HG02571 (cell line): Measurements from ENCODE around the gene DDX4.
A peak's percentile ranks its signal among the peaks of the same experiment; 100 is the strongest.
"Not testable (repeated sequence)": the region's sequence is repeated elsewhere in the genome, so short reads cannot be mapped to it uniquely, and the experiment has no call there.

Source experiments
- ATAC-seq: cut with Tn5 transposase; IDR thresholded peaks from one replicate; pipeline ENCODE4 v1.9.1; 2021; ENCODE audit warnings: mild to moderate bottlenecking, moderate library complexity; ENCODE audit not compliant: unreplicated experiment

Gene DDX4

DNA sequence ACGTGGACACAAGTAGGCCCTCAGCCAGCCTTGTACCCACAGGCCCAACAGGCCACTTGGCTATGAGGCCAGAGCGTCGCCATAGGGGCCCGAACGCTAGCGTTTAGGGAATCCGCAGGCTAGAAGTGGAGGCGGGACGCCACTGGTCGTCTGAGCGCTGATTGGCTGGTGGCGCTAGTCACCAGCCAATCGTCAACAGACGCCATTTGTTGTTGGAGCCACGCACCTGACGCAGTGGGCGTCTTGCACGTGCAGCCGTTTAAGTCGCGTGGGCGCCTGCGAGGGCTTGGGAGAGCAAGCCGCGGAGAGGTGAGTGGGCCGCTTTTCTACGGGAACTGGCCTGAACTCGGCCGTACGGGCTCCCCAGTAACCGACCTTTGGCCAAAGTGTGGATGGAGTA lies at the start of gene DDX4:
Gene DDX4, plus strand, starts transcription at position 269 of the 400 bp plus-strand sequence. CDS start 903 bp downstream, outside the sequence.
- no peak for ATAC-seq

DNA sequence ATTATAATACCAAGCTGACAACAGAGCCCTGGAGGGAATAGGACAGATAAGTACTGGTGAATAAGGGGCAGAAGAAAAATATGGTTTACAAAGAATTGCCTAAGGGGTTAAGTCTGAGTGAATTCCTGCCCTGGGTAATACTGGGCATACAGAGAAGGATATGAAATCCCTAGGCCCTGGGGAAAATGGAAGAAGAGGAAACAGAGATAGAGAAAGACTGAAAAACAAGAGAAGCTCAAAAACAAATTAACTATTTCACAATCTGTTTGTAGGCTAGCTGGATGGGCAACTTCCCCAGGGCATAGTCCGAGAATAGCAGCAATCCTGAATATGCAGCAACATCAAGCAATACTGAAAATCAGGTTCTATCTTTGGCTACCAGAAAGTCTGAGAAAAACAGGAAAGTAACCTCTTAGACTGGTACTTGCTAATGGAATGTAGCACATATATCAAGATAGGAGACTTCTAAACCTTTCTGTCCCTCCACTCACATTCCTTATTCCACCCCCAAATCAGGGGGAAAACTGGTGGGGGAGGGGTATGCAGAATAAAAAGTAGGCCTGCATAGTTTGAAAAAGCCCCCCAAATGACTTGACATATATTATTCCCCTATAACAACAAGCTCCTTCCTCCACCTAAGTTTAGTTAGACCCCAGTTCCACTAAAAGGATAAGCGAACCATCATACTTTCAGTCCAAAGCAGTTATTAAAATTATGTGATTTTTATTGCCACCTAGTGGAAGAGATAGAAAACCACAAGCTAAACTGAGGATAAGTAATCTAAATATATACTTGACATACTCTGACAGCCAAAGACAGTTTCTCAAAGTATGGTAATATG lies 46.4 kb upstream of the DDX4 start:
- no peak for ATAC-seq

GRCh38 chr5:55692106-55692417 lies 45.8 kb upstream of the DDX4 start:
- no peak for ATAC-seq

DNA sequence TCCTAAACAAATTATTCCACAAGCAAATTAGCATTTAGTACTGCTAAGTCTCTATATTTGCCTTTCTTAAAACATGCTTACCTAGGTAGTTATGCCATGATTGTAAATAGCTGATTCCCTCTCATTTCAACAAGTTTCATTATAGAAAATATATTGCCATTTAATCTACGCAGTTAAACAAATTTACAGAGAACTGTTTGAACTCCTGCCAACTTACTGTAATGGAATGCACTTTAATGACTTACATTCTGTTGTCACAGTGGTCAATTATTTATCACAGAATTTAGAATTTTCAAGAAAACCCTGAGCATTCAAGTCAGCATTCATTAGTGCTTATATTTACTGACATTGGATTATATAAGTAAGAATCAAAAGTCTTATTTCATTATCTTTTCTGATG lies 45.4 kb upstream of the DDX4 start:
- ATAC-seq, result no peak

- ATAC-seq, result no peak
Observed at GRCh38 chr5:55694152-55694830, 43.6 kb upstream of the DDX4 start.

GRCh38 chr5:55696704-55697103 lies 41.2 kb upstream of the DDX4 start:
- not testable (repeated sequence) for ATAC-seq

GRCh38 chr5:55699041-55699688 lies 38.7 kb upstream of the DDX4 start:
- no peak for ATAC-seq

DNA sequence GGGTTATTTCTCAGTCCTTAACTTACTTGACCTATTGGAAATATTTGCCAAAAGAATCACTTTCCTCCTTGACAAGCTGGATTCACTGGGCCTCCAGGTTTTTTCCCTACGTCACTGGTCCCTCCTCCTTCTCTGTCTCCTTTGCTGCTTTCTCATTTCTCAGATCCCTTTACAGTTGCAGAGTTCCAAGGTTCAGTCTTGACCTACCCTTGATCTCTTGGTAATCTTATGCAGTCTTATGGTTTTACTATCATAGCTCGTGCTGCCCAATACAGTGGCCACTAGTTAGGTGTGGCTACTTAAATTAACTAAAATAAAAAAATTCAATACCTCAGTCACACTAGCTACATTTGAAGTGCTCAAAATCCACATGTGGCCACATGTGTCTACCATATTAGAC lies 37.1 kb upstream of the DDX4 start:
- ATAC-seq, result no peak

DNA sequence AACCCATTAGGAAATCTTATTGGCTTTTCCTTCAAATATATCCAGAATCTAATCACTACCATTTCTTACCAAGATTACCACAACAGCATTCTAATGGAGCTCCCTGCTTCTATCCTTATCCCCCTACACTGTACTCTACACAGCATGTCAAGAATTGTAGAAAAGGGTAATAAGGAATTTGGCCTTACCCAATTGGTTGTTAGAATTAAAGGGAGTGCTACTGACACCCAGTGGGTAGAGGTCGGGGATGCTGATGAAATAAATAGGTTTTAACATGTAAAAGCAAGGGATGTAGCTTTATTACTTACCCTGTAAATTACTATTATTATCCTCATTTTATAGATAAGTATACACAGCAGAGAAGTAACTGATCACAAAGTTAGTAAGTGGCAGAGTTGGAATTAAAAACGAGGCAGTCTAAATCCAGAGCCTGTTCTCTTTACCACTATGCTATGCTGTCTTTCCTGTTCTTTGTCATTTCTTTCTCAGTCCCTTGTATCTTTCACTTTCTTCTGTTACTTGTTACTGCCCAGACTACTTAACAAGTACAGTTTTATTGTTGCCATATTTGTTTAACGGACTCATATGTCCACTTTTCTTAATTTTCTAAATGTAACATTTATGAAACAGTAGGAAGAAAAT lies 36.3 kb upstream of the DDX4 start:
- ATAC-seq, result no peak

- no peak for ATAC-seq
Observed at GRCh38 chr5:55702598-55703345, 35.1 kb upstream of the DDX4 start.

- no peak for ATAC-seq
Observed at GRCh38 chr5:55706230-55706629, 31.6 kb upstream of the DDX4 start.

- no peak for ATAC-seq
Observed at GRCh38 chr5:55708732-55709131, 29.1 kb upstream of the DDX4 start.

GRCh38 chr5:55711507-55712022 lies 26.3 kb upstream of the DDX4 start:
- no peak for ATAC-seq

DNA sequence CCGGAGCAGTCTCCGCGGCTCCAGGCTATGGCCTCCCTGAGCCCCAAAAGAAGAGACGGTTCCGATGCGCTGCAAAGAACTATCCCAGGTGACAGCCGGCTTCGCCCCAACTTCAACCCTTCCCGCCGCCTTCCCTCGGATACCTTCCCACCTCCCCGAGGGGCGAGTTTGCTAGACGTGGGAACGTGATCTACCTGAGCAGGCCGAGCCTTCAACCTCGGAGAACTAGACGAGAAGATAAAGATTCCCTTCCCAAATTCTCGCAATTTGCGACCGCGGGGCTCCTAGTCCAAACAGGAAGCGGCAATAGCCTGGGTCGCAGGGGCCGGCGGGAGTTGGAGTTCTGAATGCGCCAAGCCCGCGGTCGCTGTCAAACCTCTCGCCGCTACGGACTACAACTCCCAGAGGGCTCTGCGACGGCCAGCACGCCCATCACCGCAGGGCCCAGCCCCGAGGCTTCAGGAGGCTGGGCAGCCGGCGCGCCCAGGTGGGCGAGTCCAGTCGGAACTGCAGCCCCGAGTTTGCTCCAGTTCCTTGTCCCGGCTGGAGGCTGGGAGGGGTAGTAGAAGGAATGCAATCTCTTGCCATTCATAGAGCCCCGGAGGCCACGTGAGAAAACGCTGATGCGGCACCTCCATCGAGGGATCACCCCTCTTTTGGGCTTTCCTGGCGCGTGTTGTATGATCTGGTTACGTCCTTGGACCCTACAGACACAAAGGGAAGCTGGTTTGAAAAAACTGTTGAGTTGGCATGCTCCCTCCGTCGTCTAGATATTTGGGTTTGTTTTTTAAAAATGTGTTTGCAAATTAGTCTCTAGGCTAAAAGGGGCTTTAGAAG lies 25.6 kb upstream of the DDX4 start, which contains the start of gene SLC38A9:
Gene SLC38A9, minus strand, starts transcription at position 302 of the 837 bp plus-strand sequence. CDS start 14,366 bp downstream, outside the sequence.
- ATAC-seq, result peak; percentile 100

GRCh38 chr5:55713871-55714270 lies 24.0 kb upstream of the DDX4 start:
- ATAC-seq, result no peak

DNA sequence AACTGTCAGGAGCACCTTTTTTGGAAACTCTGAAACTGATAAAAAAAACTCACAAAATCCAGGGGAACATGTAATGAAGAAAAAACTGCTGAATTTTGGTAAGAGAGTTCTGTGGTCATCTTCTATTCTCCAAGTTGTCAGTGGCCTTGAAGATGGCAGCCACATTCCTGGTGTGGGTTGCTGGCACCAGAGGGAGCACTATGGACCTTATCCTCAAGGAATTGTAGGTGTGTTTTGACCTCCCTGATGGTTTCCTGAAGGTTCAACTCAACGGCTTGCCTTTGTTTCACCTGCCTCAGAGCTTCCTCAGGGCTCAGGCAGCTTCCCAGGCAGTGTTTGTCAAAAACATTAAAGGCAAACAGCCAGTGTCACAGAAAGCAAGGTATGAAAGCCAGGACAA lies 23.5 kb upstream of the DDX4 start:
- ATAC-seq, result no peak

GRCh38 chr5:55714749-55715148 lies 23.1 kb upstream of the DDX4 start:
- ATAC-seq, result no peak

DNA sequence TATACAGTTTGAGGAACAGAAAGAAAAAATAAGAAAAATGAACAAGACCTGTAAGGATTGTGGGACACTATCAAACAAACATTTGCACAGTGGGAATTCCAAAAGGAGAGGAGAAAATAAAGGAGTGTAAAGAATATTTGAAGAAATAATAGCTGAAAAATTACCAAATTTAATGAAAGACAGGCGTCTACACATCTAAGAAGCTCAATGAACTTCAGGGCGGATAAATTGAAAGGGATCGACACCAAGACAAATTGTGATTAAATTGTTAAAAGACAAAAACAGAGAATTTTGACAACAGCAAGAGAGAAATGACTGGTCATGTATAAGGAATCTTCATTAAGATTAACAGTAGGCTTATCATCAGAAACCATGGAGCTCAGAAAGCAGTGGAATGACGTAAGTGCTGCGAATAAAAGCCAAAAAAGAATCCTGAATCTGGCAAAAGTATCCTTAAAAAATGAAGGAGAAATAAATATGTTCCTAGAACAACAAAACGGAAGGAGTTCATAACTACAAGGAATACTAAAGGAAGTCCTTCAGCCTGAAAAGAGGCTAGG lies 22.3 kb upstream of the DDX4 start:
- no peak for ATAC-seq

GRCh38 chr5:55719026-55719425 lies 18.8 kb upstream of the DDX4 start:
- ATAC-seq, result not testable (repeated sequence)
